NCI-H1048 (cell line): ENCODE results near the gene FRYL.
"Not testable (repeated sequence)": the region's sequence is repeated elsewhere in the genome, so short reads cannot be mapped to it uniquely, and the experiment has no call there.

ENCODE experiments used
- DNase-seq: peaks from one replicate; lab custom pipeline; 2025; lab: John Stamatoyannopoulos, UW

Gene FRYL

GRCh38 chr4:48785302-48785701 is 5.2 kb upstream of the FRYL start:
- DNase-seq: no peak

- no peak for DNase-seq
These were observed 1.9 kb upstream of the FRYL start for GRCh38 chr4:48781968-48782367.

GRCh38 chr4:48780865-48781214 is 761 bp upstream of the FRYL start:
- DNase-seq: no peak

- no peak for DNase-seq
These were observed 733 bp downstream of the FRYL start for GRCh38 chr4:48779095-48779997.

GRCh38 chr4:48778431-48779094 is 1.5 kb downstream of the FRYL start:
- DNase-seq: no peak

- no peak for DNase-seq
These were observed 2.3 kb downstream of the FRYL start for GRCh38 chr4:48777739-48778138.

GRCh38 chr4:48774760-48775710 is 5.0 kb downstream of the FRYL start:
- no peak for DNase-seq

- DNase-seq: no peak
These were observed 7.5 kb downstream of the FRYL start for GRCh38 chr4:48772556-48772955.

GRCh38 chr4:48767055-48767929 is 12.8 kb downstream of the FRYL start:
- DNase-seq: no peak

- DNase-seq: no peak
These were observed 13.8 kb downstream of the FRYL start for GRCh38 chr4:48766131-48766792.

- DNase-seq: no peak
These were observed 17.7 kb downstream of the FRYL start for GRCh38 chr4:48762408-48762807.

GRCh38 chr4:48761286-48761685 is 18.8 kb downstream of the FRYL start:
- no peak for DNase-seq

GRCh38 chr4:48758703-48759102 is 21.4 kb downstream of the FRYL start:
- DNase-seq: not testable (repeated sequence)

GRCh38 chr4:48756689-48757220 is 23.3 kb downstream of the FRYL start:
- no peak for DNase-seq

GRCh38 chr4:48755281-48755680 is 24.8 kb downstream of the FRYL start:
- DNase-seq: no peak

GRCh38 chr4:48753159-48753558 is 26.9 kb downstream of the FRYL start:
- no peak for DNase-seq

- no peak for DNase-seq
These were observed 27.4 kb downstream of the FRYL start for GRCh38 chr4:48752726-48753125.

- no peak for DNase-seq
These were observed 27.8 kb downstream of the FRYL start for GRCh38 chr4:48752246-48752645.

GRCh38 chr4:48748949-48749596 is 31.0 kb downstream of the FRYL start:
- no peak for DNase-seq
